SU-DHL-6 (cell line): ENCODE data around the gene NRG3.

ENCODE experiments used
- H2AFZ ChIP-seq: fragments of 200-600 bp; sonication (generic); 2 replicates; pipeline ENCODE4 v1.6.1; 2014; ENCODE audit warnings: low read depth, mild to moderate bottlenecking, moderate library complexity, mixed read lengths, antibody characterized with exemption, low read length; ENCODE audit not compliant: severe bottlenecking
- H3F3A ChIP-seq: fragments of 200-600 bp; shearing (Covaris generic); 2 replicates; pipeline ENCODE4 v1.6.0; 2016; ENCODE audit warnings: antibody characterized with exemption, mild to moderate bottlenecking; ENCODE audit not compliant: insufficient read depth
- H3K27ac ChIP-seq: fragments of 200-600 bp; sonication (generic); 2 replicates; pipeline ENCODE4 v1.5.1; 2016; ENCODE audit warnings: low read depth, mild to moderate bottlenecking, low read length, moderate library complexity, mixed read lengths
- H3K27me3 ChIP-seq: fragments of 200-600 bp; sonication (generic), shearing (Covaris generic); 2 replicates; pipeline ENCODE4 v1.6.0; 2014; ENCODE audit warnings: mild to moderate bottlenecking, low read length
- H3K36me3 ChIP-seq: fragments of 200-600 bp; sonication (generic); 2 replicates; pipeline ENCODE4 v1.6.1; 2014; ENCODE audit warnings: mild to moderate bottlenecking, low read length, mixed read lengths
- H3K4me2 ChIP-seq: fragments of 300-600, 200-600 bp; shearing (Covaris generic), sonication (generic); 2 replicates; pipeline ENCODE4 v1.6.0; 2014; ENCODE audit warnings: low read length, low read depth, mild to moderate bottlenecking; ENCODE audit not compliant: poor library complexity, severe bottlenecking
- H3K4me3 ChIP-seq: fragments of 200-600 bp; sonication (generic); 2 replicates; pipeline ENCODE4 v1.5.1; 2014; ENCODE audit warnings: antibody characterized with exemption, low read length, mild to moderate bottlenecking, mixed read lengths; ENCODE audit not compliant: insufficient read depth, poor library complexity, severe bottlenecking
- H3K79me2 ChIP-seq: fragments of 200-600 bp; sonication (generic); 2 replicates; pipeline ENCODE4 v1.6.1; 2014; ENCODE audit warnings: mild to moderate bottlenecking, low read length, moderate library complexity; ENCODE audit not compliant: insufficient read depth
- H3K9ac ChIP-seq: fragments of 200-600 bp; sonication (generic); 2 replicates; pipeline ENCODE4 v1.7.0; 2014; ENCODE audit warnings: mild to moderate bottlenecking, low read length
- H3K9me2 ChIP-seq: fragments of 200-600 bp; sonication (generic); replicated peaks from 2 replicates; pipeline ENCODE4 v1.6.1; 2014; ENCODE audit warnings: low read length; ENCODE audit not compliant: insufficient read depth
- H3K9me3 ChIP-seq: fragments of 200-600 bp; sonication (generic); 2 replicates; pipeline ENCODE4 v1.6.1; 2014; ENCODE audit warnings: low read length, mixed read lengths; ENCODE audit not compliant: insufficient read depth
- H4K20me1 ChIP-seq: fragments of 200-600 bp; sonication (generic); 2 replicates; pipeline ENCODE4 v1.6.1; 2014; ENCODE audit warnings: low read depth, mild to moderate bottlenecking, antibody characterized with exemption, low read length, moderate library complexity, mixed read lengths
- EZH2phosphoT487 ChIP-seq: fragments of 200-600 bp; sonication (generic), shearing (Covaris generic); conservative IDR thresholded peaks from 2 replicates; pipeline ENCODE4 v1.6.1; 2018; ENCODE audit warnings: mild to moderate bottlenecking, antibody characterized with exemption, low read length, moderate library complexity, mixed read lengths
- TF ChIP-seq, protein P1 (sequence below): fragments of 200-600 bp; sonication (generic); IDR thresholded peaks from one replicate; pipeline ENCODE4 v1.5.1; 2017; ENCODE audit warnings: antibody characterized with exemption, mild to moderate bottlenecking, low read length, moderate library complexity; ENCODE audit not compliant: insufficient read depth, poor library complexity, severe bottlenecking

Gene NRG3

DNA sequence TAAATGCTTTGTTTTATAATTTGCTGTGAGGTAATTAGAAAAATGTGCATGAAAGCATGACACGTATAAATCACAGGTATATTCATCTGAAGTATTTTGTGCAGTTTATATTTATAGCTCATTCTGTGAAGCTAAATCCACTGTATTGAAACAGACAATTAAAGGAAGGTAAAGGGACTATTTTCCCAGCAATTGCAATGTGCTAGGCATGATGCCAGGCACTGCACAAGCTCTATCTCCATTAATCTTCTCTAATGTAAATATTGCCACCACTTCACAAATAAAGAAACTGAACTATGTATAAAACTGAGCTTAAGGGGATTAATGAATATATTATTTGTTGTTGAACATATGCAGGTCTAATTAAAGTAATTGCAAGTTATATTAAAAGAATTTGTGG is 1012.5 kb downstream of the NRG3 start:
- H3K27me3 ChIP-seq: no peaks in the 10 kb centered on the region
- H3K79me2 ChIP-seq: no peaks in the 10 kb centered on the region
- H2AFZ ChIP-seq: no peak overlapping the region
- no peak overlapping the region for H3K4me3 ChIP-seq
- no peak overlapping the region for H3K9ac ChIP-seq
- no peaks in the 10 kb centered on the region for H3K9me2 ChIP-seq
- no peaks in the 10 kb centered on the region for H3K9me3 ChIP-seq
- TF ChIP-seq, protein P1, sequence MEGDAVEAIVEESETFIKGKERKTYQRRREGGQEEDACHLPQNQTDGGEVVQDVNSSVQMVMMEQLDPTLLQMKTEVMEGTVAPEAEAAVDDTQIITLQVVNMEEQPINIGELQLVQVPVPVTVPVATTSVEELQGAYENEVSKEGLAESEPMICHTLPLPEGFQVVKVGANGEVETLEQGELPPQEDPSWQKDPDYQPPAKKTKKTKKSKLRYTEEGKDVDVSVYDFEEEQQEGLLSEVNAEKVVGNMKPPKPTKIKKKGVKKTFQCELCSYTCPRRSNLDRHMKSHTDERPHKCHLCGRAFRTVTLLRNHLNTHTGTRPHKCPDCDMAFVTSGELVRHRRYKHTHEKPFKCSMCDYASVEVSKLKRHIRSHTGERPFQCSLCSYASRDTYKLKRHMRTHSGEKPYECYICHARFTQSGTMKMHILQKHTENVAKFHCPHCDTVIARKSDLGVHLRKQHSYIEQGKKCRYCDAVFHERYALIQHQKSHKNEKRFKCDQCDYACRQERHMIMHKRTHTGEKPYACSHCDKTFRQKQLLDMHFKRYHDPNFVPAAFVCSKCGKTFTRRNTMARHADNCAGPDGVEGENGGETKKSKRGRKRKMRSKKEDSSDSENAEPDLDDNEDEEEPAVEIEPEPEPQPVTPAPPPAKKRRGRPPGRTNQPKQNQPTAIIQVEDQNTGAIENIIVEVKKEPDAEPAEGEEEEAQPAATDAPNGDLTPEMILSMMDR: no peak
- H3K36me3 ChIP-seq: no peaks in the 10 kb centered on the region
- no peaks in the 10 kb centered on the region for H4K20me1 ChIP-seq
- no peak overlapping the region for H3K27ac ChIP-seq
- H3K4me2 ChIP-seq: no peak overlapping the region
- H3F3A ChIP-seq: no peaks in the 10 kb centered on the region

GRCh38 chr10:82888809-82889455 is 1013.9 kb downstream of the NRG3 start:
- H3K9me2 ChIP-seq: no peaks in the 10 kb centered on the region
- H3F3A ChIP-seq: no peaks in the 10 kb centered on the region
- H3K36me3 ChIP-seq: no peaks in the 10 kb centered on the region
- no peak overlapping the region for H3K27ac ChIP-seq
- no peak for TF ChIP-seq EZH2phosphoT487
- TF ChIP-seq, protein P1: no peak
- no peak overlapping the region for H3K4me2 ChIP-seq
- H3K9ac ChIP-seq: no peak overlapping the region
- H3K9me3 ChIP-seq: no peaks in the 10 kb centered on the region
- H4K20me1 ChIP-seq: no peaks in the 10 kb centered on the region
- no peak overlapping the region for H2AFZ ChIP-seq
- H3K79me2 ChIP-seq: no peaks in the 10 kb centered on the region
- H3K27me3 ChIP-seq: no peaks in the 10 kb centered on the region
- H3K4me3 ChIP-seq: no peak overlapping the region

- no peaks in the 10 kb centered on the region for H3K36me3 ChIP-seq
These were observed 1014.7 kb downstream of the NRG3 start for GRCh38 chr10:82889728-82890127.

More at GRCh38 chr10:82889728-82890127, 1014.7 kb downstream of the NRG3 start:
- Histone ChIP-seq H4K20me1 (no peaks in the 10 kb centered on the region), H3K79me2 (no peaks in the 10 kb centered on the region), H2AFZ (no peak overlapping the region), H3K27ac (no peak overlapping the region), H3K9me2 (no peaks in the 10 kb centered on the region), H3K27me3 (no peaks in the 10 kb centered on the region), H3K9me3 (no peaks in the 10 kb centered on the region), H3K4me2 (no peak overlapping the region), H3K4me3 (no peak overlapping the region), H3F3A (no peaks in the 10 kb centered on the region), H3K9ac (no peak overlapping the region)
- TF ChIP-seq, protein P1: no peak
- no peak for TF ChIP-seq EZH2phosphoT487
